DMS53 (cell line): ENCODE results near the gene KLRF1.

Experiments
- DNase-seq: peaks from one replicate; lab custom pipeline; 2025; lab: John Stamatoyannopoulos, UW

KLRF1 gene, protein sequence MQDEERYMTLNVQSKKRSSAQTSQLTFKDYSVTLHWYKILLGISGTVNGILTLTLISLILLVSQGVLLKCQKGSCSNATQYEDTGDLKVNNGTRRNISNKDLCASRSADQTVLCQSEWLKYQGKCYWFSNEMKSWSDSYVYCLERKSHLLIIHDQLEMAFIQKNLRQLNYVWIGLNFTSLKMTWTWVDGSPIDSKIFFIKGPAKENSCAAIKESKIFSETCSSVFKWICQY

DNA sequence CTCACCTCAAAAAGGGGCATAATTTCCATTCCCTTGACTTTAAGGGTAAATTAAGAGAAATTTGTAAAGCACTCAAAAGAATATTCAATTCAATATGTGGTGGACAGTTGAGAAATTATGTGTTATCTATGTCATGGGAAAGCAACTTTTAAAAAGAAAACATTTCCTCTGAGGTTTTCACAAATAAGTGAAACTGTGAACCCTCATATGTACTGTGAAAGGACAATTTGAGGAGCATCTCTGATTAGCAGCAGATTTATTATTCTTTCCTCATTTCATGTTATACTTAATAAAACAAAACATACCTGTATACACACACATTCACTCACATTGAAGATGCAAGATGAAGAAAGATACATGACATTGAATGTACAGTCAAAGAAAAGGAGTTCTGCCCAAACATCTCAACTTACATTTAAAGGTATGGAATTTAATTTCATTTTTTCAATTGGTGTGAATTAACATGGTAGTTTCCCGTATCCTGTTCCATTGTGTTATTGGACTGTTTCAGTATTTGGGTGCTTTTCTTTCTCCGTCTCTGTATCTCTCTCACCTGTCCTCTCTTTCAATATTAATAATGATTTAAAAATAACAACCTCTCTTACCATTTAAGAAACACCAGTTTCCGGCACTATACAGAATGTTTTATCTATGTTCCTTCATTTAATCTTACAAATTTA is at the start of gene KLRF1:
Gene KLRF1, plus strand, starts transcription at position 273 of the 680 bp plus-strand sequence. Its CDS starts 64 bp downstream, at position 337.
- DNase-seq = no peak

GRCh38 chr12:9779209-9779608 is 48.1 kb upstream of the KLRF1 start:
- DNase-seq = no peak

DNA sequence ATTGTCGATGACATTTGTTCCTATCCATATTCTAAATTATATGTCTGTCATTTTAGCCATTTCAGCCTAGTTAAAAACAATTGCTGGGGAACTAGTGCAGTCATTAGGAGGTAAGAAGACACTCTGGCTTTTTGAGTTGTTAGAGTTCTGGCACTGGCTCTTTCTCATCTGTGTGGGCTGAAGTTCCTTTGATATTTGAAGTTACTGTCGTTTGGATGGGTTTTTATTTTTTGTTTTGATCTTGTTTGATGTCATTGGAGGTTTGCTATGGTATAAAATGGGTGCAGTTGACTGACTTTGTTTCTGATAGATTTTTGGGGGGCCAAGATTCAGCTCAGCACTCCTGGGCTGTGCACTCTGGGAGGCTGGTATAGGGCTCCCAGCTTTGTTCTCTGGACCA is 45.9 kb upstream of the KLRF1 start:
- no peak for DNase-seq

DNA sequence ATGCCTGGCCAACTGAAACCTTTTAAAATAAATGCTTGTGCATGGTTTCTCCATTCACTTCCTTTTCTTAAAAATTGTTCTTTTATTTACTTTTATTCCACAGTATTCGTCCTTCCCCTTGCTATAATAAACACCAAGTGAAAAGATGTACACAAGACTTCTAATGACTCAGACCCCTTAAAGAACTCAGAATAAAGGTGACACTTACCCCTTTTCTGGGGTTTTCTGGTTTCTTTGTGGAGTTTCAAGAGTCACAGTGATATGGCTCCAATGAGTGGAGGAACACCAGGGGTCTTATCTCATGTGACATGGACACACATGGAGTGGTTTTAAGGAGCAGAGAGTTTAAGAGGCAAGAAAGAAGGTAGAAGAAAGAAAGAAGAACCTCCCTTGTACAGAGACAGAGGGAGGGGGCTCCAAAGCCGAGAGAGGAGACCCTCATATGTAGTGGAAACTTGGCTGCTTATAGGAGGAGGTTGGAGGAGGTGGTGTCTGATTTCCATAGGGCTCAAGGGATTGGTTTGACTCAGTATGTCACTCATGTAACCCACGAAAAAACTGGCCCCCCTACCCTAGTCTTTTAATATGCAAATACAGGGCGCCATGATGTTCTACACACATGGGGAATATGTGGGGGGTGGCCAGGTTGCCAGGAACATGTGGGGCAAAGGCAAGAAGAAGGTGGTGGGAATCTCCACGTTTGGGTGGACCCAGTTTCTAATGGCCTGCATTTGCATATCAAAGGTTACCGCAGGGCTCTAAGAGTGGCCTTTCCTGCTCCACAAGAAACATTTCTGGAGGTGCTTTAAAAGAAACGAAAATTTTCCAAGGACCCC is 44.5 kb upstream of the KLRF1 start:
- DNase-seq = no peak

DNA sequence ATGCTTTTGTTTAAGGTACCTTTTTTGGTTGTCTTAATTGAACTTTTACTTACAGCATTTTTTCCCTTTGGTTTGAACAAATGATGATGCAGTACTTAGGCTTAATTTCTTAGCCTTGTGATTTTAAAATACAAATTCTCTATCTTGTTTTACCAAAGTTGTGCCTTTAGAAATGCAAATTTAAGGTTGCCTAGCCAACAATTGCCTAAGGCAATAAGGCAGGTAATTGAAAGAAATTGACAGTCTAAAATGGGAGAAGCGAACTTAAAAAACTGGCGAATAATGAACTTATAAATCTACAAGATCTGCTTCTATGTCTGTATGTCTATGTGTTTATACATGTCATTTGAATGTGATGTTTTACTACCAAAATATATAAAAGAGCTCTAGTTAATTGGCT is 43.0 kb upstream of the KLRF1 start:
- no peak for DNase-seq

- DNase-seq = no peak
These were observed 42.5 kb upstream of the KLRF1 start for GRCh38 chr12:9784816-9785215.

GRCh38 chr12:9786726-9787717 is 40.3 kb upstream of the KLRF1 start:
- no peak for DNase-seq

DNA sequence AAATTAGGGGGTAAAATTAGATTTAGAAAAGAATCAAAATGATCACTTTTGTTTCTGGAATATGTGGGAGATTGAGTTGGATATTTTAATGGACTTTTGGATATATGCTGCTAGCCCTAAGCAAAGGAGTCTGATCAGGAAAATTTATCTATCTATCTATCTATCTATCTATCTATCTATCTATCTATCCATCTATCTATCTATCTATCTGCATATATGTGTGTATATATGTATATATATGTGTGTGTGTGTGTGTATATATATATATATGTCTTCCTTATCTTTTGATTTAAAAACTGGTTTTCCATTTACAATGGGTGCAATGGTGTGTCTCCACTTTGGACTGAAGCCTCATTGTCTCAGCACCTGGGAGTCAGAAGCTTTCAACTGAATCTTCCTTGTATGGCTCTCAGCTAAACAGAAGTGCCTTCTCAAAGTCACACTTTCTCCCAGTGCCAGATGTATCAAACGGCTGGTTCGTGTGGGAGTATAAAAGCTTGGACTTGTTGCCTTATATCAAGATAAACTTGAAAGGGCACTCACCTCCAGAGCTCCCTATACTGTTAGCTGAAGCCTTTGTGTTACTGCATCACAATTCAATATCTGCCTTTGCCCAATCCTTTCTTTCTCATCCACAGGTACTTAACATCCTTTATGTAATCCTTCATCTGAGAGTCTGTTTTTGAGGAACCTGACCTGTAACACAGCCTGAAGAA is 34.9 kb upstream of the KLRF1 start:
- DNase-seq = peak; percentile 58

DNA sequence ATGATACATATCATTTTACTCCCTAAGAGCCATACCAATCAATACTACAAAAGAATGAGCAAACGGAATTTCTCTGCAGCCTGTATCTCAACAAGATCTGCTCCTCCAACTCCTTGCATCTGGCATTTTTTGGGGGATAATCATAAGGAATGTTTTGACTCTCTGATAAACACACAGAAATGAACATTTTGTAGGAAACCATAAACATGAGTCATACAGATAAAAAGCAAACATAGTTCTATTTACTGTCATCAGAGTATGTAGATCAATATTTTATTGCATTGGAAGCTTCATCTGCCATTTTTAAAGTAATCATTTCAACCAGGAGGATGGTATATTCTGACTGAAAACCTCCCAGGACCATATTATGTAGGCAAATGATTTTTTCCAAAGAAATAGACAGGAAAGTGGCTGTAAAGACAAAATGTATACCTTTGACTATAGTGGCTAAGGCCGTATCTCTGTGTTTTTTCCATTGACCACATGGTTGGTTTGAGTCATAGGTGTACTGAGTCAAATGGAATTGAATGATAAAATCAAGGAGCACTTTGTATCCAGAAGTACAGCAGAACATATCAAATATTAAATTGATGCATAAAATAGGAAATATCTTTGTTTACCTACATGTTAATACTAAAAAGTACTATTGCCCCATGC is 34.2 kb upstream of the KLRF1 start:
- DNase-seq = peak; percentile 84

DNA sequence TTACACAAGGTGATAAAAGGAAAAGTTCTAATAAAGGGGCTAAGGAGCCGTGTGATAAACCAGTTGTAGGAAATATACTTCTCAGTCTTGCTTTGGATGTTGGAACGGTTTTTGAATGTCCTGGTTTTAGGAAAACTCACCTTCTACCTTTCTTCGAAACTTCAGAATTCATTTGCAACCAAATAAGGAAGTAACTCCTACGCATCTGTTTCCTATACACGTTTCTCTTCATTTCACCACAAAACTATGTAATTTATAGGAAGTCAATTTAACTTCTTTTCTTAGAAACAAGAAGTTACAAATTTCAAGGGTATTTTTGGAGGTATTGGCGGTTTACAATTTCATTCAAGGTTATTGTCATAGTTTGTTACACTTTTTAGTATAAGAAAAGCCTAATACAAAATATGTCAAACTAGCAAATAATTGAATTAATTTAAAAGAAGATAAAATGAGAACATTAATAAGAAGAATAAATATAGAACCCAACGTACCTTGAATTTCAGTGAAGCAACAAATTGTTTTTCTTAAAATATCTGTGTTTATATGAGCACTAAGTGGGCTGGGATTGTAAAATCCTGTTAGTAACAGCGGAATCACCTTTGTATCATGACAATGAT is 33.4 kb upstream of the KLRF1 start:
- DNase-seq = no peak

DNA sequence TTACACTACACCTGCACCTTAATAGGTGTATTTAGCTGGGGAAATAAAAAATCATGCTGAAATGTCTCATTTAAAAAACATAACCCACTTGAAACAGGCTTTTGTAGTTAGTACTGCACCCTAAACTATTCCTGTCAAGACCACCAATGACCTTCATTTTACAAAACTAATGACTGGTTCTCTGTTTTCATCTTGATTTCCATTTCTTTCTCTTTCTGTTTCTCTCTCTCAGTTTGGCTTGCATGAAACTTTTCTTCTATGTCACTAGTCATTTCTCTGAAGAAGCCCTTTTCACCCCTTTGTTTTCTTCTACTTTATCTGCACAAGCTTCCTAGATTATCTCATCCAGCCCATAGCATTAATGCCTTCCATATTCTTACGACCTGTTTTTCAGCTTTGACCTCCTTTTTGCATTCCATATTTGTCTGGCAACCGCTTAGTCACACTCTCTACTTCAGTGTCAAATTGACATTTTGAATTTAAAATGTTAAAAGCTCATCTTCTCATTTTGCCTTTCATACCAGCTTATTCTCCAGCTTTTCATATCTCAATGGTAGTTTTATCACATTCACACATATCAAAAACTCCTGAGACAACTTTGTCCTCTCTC is 32.7 kb upstream of the KLRF1 start:
- no peak for DNase-seq

- DNase-seq = no peak
These were observed 31.3 kb upstream of the KLRF1 start for GRCh38 chr12:9795945-9796344.

DNA sequence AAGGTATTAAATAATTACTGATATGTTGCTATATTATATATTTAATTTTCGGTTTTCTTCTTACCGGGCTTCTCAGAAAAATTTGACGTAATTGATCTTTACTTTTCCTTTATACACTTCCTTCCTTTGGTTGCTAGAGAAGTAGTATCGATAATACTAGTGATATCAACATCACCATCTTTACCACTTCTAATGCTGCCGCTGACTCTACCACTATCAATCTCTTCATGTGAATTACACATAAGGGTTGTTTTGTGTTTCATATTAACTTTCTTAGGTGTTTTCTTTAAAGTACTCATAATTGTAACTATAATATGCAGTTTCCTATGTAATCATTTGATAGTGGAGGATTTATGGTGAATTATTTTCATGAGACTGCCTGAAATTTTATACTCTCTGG is 30.9 kb upstream of the KLRF1 start:
- no peak for DNase-seq

GRCh38 chr12:9796971-9797370 is 30.3 kb upstream of the KLRF1 start:
- no peak for DNase-seq

GRCh38 chr12:9797722-9798619 is 29.3 kb upstream of the KLRF1 start:
- DNase-seq = peak; percentile 99

DNA sequence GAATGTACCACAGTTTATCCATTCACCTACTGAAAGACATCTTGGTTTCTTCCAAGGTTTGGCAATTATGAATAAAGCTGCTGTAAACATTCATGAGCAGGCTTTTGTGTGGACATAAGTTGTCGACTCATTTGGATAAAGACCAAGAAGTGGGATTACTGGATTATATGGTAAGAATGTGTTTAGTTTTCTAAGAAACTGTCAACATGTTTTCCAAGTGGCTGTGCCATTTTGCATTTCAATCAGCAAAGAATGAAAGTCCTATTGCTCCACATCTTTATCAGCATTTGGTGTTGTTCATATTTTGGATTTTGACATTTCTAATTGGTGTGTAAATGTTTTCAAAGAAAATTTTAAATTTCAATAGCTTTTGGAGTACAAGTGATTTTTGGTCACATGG is 27.3 kb upstream of the KLRF1 start:
- no peak for DNase-seq

GRCh38 chr12:9805883-9806282 is 21.4 kb upstream of the KLRF1 start:
- no peak for DNase-seq

GRCh38 chr12:9806714-9807113 is 20.6 kb upstream of the KLRF1 start:
- no peak for DNase-seq

DNA sequence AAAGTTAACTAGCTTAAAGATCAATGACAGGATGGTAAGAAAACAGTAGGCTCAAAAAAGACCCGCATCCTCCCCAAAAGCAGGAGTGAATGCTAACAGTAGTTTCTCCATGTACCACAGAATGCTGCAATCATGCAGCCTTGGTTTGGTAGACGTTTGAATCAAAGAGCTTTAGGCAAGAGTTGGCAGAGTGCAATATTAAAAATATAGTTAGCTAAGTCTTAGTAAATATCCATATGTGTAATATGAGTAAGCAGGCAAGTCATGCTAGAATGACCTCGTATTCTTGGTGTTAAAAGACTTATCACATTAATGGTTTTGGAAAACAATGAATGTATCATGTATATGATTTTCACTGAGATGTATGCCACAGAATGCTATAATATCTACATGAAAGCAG is 18.8 kb upstream of the KLRF1 start:
- peak; percentile 26 for DNase-seq
